H1 (cell line): Measurements from ENCODE around the gene MADD. TPM values are rescaled to one million over a fixed set of nuclear protein-coding genes. Genes with fewer than 3 reads are reported as not detected.

Source experiments
- CTCF ChIA-PET: fragments of 300-600 bp; sonication (Branson Sonifier 250); formaldehyde crosslinking; loops from one replicate; lab custom pipeline; 2021; ENCODE audit not compliant: partially characterized antibody; lab: Charles Lee
- POLR2A ChIA-PET: fragments of 300-600 bp; sonication (Branson Sonifier 250); formaldehyde crosslinking; loops from one replicate; lab custom pipeline; 2021; ENCODE audit warnings: inconsistent platforms; ENCODE audit not compliant: partially characterized antibody; lab: Charles Lee
- DNase-seq, 2 experiments: peaks; one replicate each; pipeline versions ENCODE4 v3.0.0 to v3.0.0-alpha.2; 2010 to 2022; ENCODE audit warnings: low spot score in 2 of 2, low read depth in 1 of 2, mixed read lengths in 1 of 2
- FAIRE-seq: peaks from 2 replicates; lab custom pipeline; 2011; peaks lifted over from hg19 to GRCh38; lab: Jason Lieb, UNC
- H2AFZ ChIP-seq: 2 replicates; pipeline ENCODE4 v1.8.1; 2012; ENCODE audit warnings: low read length, inconsistent platforms
- H2AK5ac ChIP-seq: 2 replicates; pipeline ENCODE4 v1.6.1; 2013; ENCODE audit warnings: low read depth, low read length
- H2BK120ac ChIP-seq: replicated peaks from 2 replicates; pipeline ENCODE3; 2013; ENCODE audit warnings: low read depth, low read length, inconsistent platforms
- H2BK12ac ChIP-seq: 2 replicates; pipeline ENCODE4 v1.6.1; 2013; ENCODE audit warnings: low read depth, low read length
- H2BK15ac ChIP-seq: 2 replicates; pipeline ENCODE4 v1.6.1; 2013; ENCODE audit warnings: low read length
- H2BK20ac ChIP-seq: 2 replicates; pipeline ENCODE4 v1.6.1; 2013; ENCODE audit warnings: low read length
- H2BK5ac ChIP-seq: 2 replicates; pipeline ENCODE4 v1.6.1; 2013; ENCODE audit warnings: low read depth, low read length
- H3K14ac ChIP-seq: 2 replicates; pipeline ENCODE4 v1.6.1; 2013; ENCODE audit warnings: inconsistent platforms; ENCODE audit not compliant: insufficient read length
- H3K18ac ChIP-seq: 2 replicates; pipeline ENCODE4 v1.6.1; 2013; ENCODE audit warnings: low read length; ENCODE audit errors: extremely low read depth
- H3K23ac ChIP-seq: 2 replicates; pipeline ENCODE4 v1.6.1; 2013; ENCODE audit warnings: inconsistent platforms; ENCODE audit not compliant: insufficient read length
- H3K23me2 ChIP-seq: 2 replicates; pipeline ENCODE4 v1.6.1; 2013; ENCODE audit warnings: low read depth, low read length
- H3K27ac ChIP-seq: 2 replicates; pipeline ENCODE4 v1.6.1; 2011; ENCODE audit warnings: low read depth, low read length, inconsistent platforms
- H3K27me3 ChIP-seq, 4 experiments: replicated peaks in 1 of 4; 1 replicate in 1 of 4; 2 replicates in 3 of 4; pipeline versions ENCODE4 v1.6.1 to v1.8.1; 2011 to 2013; ENCODE audit warnings: low read length in 3 of 4, mild to moderate bottlenecking in 3 of 4, inconsistent platforms in 2 of 4, mixed read lengths in 2 of 4, moderate library complexity in 1 of 4; ENCODE audit not compliant: control insufficient read depth in 3 of 4, insufficient read depth in 3 of 4; ENCODE audit errors: extremely low read depth in 1 of 4
- H3K36me3 ChIP-seq, 4 experiments: 2 replicates each; pipeline versions ENCODE4 v1.6.1 to v1.8.1; 2011 to 2013; ENCODE audit warnings: mild to moderate bottlenecking in 4 of 4, low read length in 3 of 4, moderate library complexity in 2 of 4, control low read depth in 1 of 4, inconsistent platforms in 1 of 4; ENCODE audit not compliant: insufficient read depth in 4 of 4, control insufficient read depth in 2 of 4
- H3K4ac ChIP-seq: replicated peaks from 2 replicates; pipeline ENCODE3; 2013; ENCODE audit warnings: low read length, low read depth, mixed read lengths, inconsistent platforms; ENCODE audit not compliant: insufficient read length
- H3K4me1 ChIP-seq, 4 experiments: replicated peaks in 1 of 4; 1 replicate in 1 of 4; 2 replicates in 3 of 4; pipeline versions ENCODE4 v1.6.1 to v1.8.1; 2011 to 2013; ENCODE audit warnings: low read length in 3 of 4, inconsistent platforms in 2 of 4, mixed read lengths in 1 of 4; ENCODE audit not compliant: insufficient read depth in 4 of 4, control insufficient read depth in 3 of 4
- H3K4me2 ChIP-seq, 2 experiments: 2 replicates each; pipeline versions ENCODE4 v1.6.1 to v1.8.1; 2011 to 2013; ENCODE audit warnings: low read depth in 2 of 2, low read length in 2 of 2, control low read depth in 1 of 2, inconsistent platforms in 1 of 2, mild to moderate bottlenecking in 1 of 2; ENCODE audit not compliant: insufficient read depth in 1 of 2
- H3K4me3 ChIP-seq, 4 experiments: fragments of 200-600, 300-600 bp in 1 of 4; sonication (generic), shearing (Covaris generic), sonication (Bioruptor Twin) in 1 of 4; 2 replicates each; pipeline versions ENCODE4 v1.5.1 to v1.8.1; 2011 to 2016; ENCODE audit warnings: low read length in 4 of 4, low read depth in 3 of 4, control low read depth in 2 of 4, inconsistent platforms in 2 of 4, mild to moderate bottlenecking in 2 of 4, mixed read lengths in 1 of 4, moderate library complexity in 1 of 4; ENCODE audit not compliant: insufficient read depth in 2 of 4; ENCODE audit errors: extremely low read depth in 1 of 4
- H3K56ac ChIP-seq: replicated peaks from 2 replicates; pipeline ENCODE3; 2013; ENCODE audit warnings: low read depth, mild to moderate bottlenecking, mixed read lengths, low read length, inconsistent platforms; ENCODE audit not compliant: insufficient read length
- H3K79me1 ChIP-seq: 2 replicates; pipeline ENCODE4 v1.6.1; 2013; ENCODE audit warnings: low read depth, low read length, control low read depth
- H3K79me2 ChIP-seq, 2 experiments: 2 replicates each; pipeline versions ENCODE4 v1.6.1 to v1.8.1; 2012 to 2013; ENCODE audit warnings: low read length in 2 of 2, mild to moderate bottlenecking in 2 of 2, inconsistent platforms in 1 of 2; ENCODE audit not compliant: insufficient read depth in 2 of 2, control insufficient read depth in 1 of 2
- H3K9ac ChIP-seq, 4 experiments: replicated peaks in 1 of 4; 1 replicate in 1 of 4; 2 replicates in 3 of 4; pipeline versions ENCODE4 v1.6.1 to v1.8.1; 2011 to 2013; ENCODE audit warnings: low read depth in 3 of 4, low read length in 3 of 4, control low read depth in 2 of 4, mild to moderate bottlenecking in 2 of 4, moderate library complexity in 2 of 4, inconsistent platforms in 1 of 4; ENCODE audit errors: extremely low read depth in 1 of 4
- H3K9me3 ChIP-seq, 2 experiments: 2 replicates each; pipeline versions ENCODE4 v1.6.1 to v1.8.1; 2012 to 2013; ENCODE audit warnings: mild to moderate bottlenecking in 2 of 2, moderate library complexity in 2 of 2, control low read depth in 1 of 2, inconsistent platforms in 1 of 2, low read depth in 1 of 2, low read length in 1 of 2, mixed read lengths in 1 of 2; ENCODE audit not compliant: insufficient read depth in 2 of 2
- H4K20me1 ChIP-seq, 2 experiments: replicated peaks in 1 of 2; 2 replicates each; pipeline versions ENCODE3 to v1.8.1; 2011 to 2013; ENCODE audit warnings: inconsistent platforms in 2 of 2, low read length in 2 of 2, mild to moderate bottlenecking in 1 of 2; ENCODE audit not compliant: insufficient read depth in 2 of 2, control insufficient read depth in 1 of 2
- H4K5ac ChIP-seq: 2 replicates; pipeline ENCODE4 v1.6.1; 2013; ENCODE audit warnings: low read length, low read depth, mixed read lengths, inconsistent platforms; ENCODE audit not compliant: insufficient read length
- H4K8ac ChIP-seq: 2 replicates; pipeline ENCODE4 v1.8.0; 2013; ENCODE audit warnings: mild to moderate bottlenecking, moderate library complexity, low read length, inconsistent platforms; ENCODE audit not compliant: insufficient read depth; ENCODE audit errors: extremely low read depth
- H4K91ac ChIP-seq: replicated peaks from 2 replicates; pipeline ENCODE3; 2013; ENCODE audit warnings: low read length, mixed read lengths, inconsistent platforms; ENCODE audit not compliant: insufficient read length
- ATF3 ChIP-seq: IDR thresholded peaks from 2 replicates; pipeline ENCODE4 v1.6.1; 2011; ENCODE audit warnings: low read depth, mild to moderate bottlenecking, low read length; ENCODE audit not compliant: insufficient read depth
- BACH1 ChIP-seq: IDR thresholded peaks from 2 replicates; pipeline ENCODE4 v1.6.1; 2012; ENCODE audit warnings: low read length, improper control_type of control experiment
- CBX5 ChIP-seq: fragments of 300-800, 300-1000 bp; sonication (generic); IDR thresholded peaks from 2 replicates; pipeline ENCODE4 v1.7.1; 2016; ENCODE audit warnings: antibody characterized with exemption, low read length, low read depth
- CBX8 ChIP-seq: fragments of 300-800, 300-1000 bp; sonication (generic); IDR thresholded peaks from 2 replicates; pipeline ENCODE4 v1.7.1; 2016; ENCODE audit warnings: low read depth, low read length, borderline replicate concordance
- EZH2 ChIP-seq: fragments of 200-600 bp; sonication (generic); IDR thresholded peaks from 2 replicates; pipeline ENCODE4 v1.7.1; 2012; ENCODE audit warnings: low read depth, mild to moderate bottlenecking, moderate library complexity, low read length, inconsistent platforms; ENCODE audit not compliant: severe bottlenecking
- FOSL1 ChIP-seq: IDR thresholded peaks from 2 replicates; pipeline ENCODE4 v1.6.1; 2011; ENCODE audit warnings: mild to moderate bottlenecking, low read depth, low read length, moderate library complexity; ENCODE audit not compliant: insufficient read depth
- GTF2F1 ChIP-seq: IDR thresholded peaks from 2 replicates; pipeline ENCODE4 v1.6.1; 2012; ENCODE audit warnings: low read depth, low read length, improper control_type of control experiment, borderline replicate concordance
- KDM1A ChIP-seq: fragments of 200-600, 300-600 bp; sonication (generic); IDR thresholded peaks from 2 replicates; pipeline ENCODE4 v1.7.1; 2016; ENCODE audit warnings: mild to moderate bottlenecking, low read length, borderline replicate concordance
- KDM4A ChIP-seq: IDR thresholded peaks from one replicate; pipeline ENCODE4 v1.7.1; 2012; ENCODE audit warnings: low read depth, mild to moderate bottlenecking, moderate library complexity, low read length, inconsistent platforms; ENCODE audit not compliant: severe bottlenecking
- KDM5A ChIP-seq: fragments of 200-600 bp; IDR thresholded peaks from 2 replicates; pipeline ENCODE4 v1.7.1; 2012; ENCODE audit warnings: mild to moderate bottlenecking, low read length, inconsistent platforms, mixed read lengths
- RXRA ChIP-seq: IDR thresholded peaks from 2 replicates; pipeline ENCODE4 v1.6.1; 2011; ENCODE audit warnings: low read depth, mild to moderate bottlenecking, low read length, moderate library complexity; ENCODE audit not compliant: insufficient read depth
- SP1 ChIP-seq: IDR thresholded peaks from 2 replicates; pipeline ENCODE4 v1.6.1; 2011; ENCODE audit warnings: low read depth, low read length
- SUZ12 ChIP-seq: fragments of 200-600 bp; sonication (generic); IDR thresholded peaks from 2 replicates; pipeline ENCODE4 v1.6.1; 2012; ENCODE audit warnings: mild to moderate bottlenecking, inconsistent platforms, low read length, moderate library complexity, mixed read lengths
- WGBS, 2 experiments: shearing (Covaris generic) in 1 of 2; methylation state at CpG; one replicate each; pipeline versions ENCODE4 v1.1.6 to v1.1.7; 2013 to 2015; ENCODE audit warnings: low lambda C conversion rate in 2 of 2, mixed read lengths in 2 of 2, inconsistent platforms in 1 of 2, low coverage in 1 of 2, missing lambda C conversion rate in 1 of 2; ENCODE audit not compliant: insufficient replicate concordance in 2 of 2, insufficient coverage in 1 of 2, insufficient read length in 1 of 2; ENCODE audit errors: extremely low coverage in 1 of 2, missing lambda C conversion rate in 1 of 2; 5-methylcytosine and 5-hydroxymethylcytosine counted together
- polyA plus RNA-seq, 7 experiments: library from polyadenylated mRNA; depleted of rRNA in 3 of 7; stranded (reverse) in 5 of 7; unstranded in 2 of 7; fragments of >200 nt in 5 of 7; fragments of 200-250 nt in 2 of 7; gene quantifications; 1 replicate in 5 of 7; 2 replicates in 1 of 7; 4 replicates in 1 of 7; pipeline versions ENCODE4 v1.2.1 to v1.2.3, GENCODE V29; 2011 to 2013; ENCODE audit warnings: missing spikeins in 2 of 7, mixed read lengths in 2 of 7
- total RNA-seq: library from RNA; stranded (reverse); fragmentation: NEBNext Ultra II Directional; extraction: Animal tissue kit (Norgen Biotek cat#: 25700); gene quantifications from 2 replicates; pipeline ENCODE4 v1.2.1, GENCODE V29; 2021

Gene MADD
- total and polyA plus RNA-seq, 2 of the 8 experiments (the other 6 are each of a cell fraction or from before 2014, with no cell fraction given): 32.5 to 45.4 TPM

GRCh38 chr11:47376107-47376524 is 106.2 kb downstream of the MADD start:
- Histone ChIP-seq H2BK20ac (0 out of 2 replicates have a peak overlapping the region, but pooled peaks have one; percentile 23), H4K8ac (no peak overlapping the region; the same call in 1 of the 2 replicates), H2BK120ac (no peak overlapping the region), H3K4me3 (no peak overlapping the region), H3K56ac (no peak overlapping the region), H3K23me2 (peaks cover 9% of the 10 kb centered on the region; the same call in 1 of the 2 replicates), H3K4me1 (peaks cover 0 to 5% (median 2%) of the 10 kb centered on the region in 4 experiments; a peak in 5 of 7 replicates), H4K91ac (peak overlapping the region; percentile 73), H3K9me3 (no peaks in the 10 kb centered on the region), H3K4me2 (no peak overlapping the region), H2BK15ac (peak overlapping the region; percentile 100), H4K5ac (peak overlapping the region; percentile 21), H3K36me3 (no peaks in the 10 kb centered on the region), H3K4ac (no peak overlapping the region), H3K27ac (no peak overlapping the region), H3K23ac (no peak overlapping the region), H2BK5ac (peak overlapping the region; percentile 52; the same call in 1 of the 2 replicates), H3K9ac (no peak overlapping the region; a peak in 1 of 7 replicates), H2AK5ac (0 out of 2 replicates have a peak overlapping the region, but pooled peaks have one; percentile 93), H3K27me3 (no peaks in the 10 kb centered on the region), H4K20me1 (peaks cover 0 to 2% of the 10 kb centered on the region in 2 experiments), H3K79me1 (no peaks in the 10 kb centered on the region), H3K14ac (no peak overlapping the region), H3K79me2 (no peaks in the 10 kb centered on the region), H2BK12ac (peak overlapping the region; percentile 84; the same call in 1 of the 2 replicates), H3K18ac (no peak overlapping the region; the same call in 1 of the 2 replicates), H2AFZ (no peak overlapping the region)
- WGBS, 2 experiments: 84% methylated on average over 8 of the region's 8 CpGs; no CpG with 5 or more reads in 1 of the 2 experiments
- ChIA-PET POLR2A (interaction anchor here (0.8 to 1.8 kb wide), 5 partner anchors 14 to 140 kb away, joined by 3 to 5 read pairs (median 4); partner anchors contain the start of gene SLC39A13), CTCF (interaction anchor here (0.6 to 1.6 kb wide), 8 partner anchors 10 to 335 kb away, joined by 3 to 11 read pairs (median 4); no protein-coding TSS in a partner anchor)
- FAIRE-seq (no peak), DNase-seq (no peak)
- no peak for TF ChIP-seq KDM5A
- TF ChIP-seq KDM4A: no peak
- no peak for TF ChIP-seq EZH2
- no peak for TF ChIP-seq RXRA
- TF ChIP-seq ATF3: no peak
- no peak for TF ChIP-seq FOSL1
- no peak for TF ChIP-seq SUZ12
- no peak for TF ChIP-seq BACH1
- TF ChIP-seq CBX5: no peak
- no peak for TF ChIP-seq KDM1A
- no peak for TF ChIP-seq CBX8
- no peak for TF ChIP-seq SP1
- TF ChIP-seq GTF2F1: no peak
